Measurements from ENCODE around the gene NFIX.
A peak's percentile ranks its signal among the peaks of the same experiment; 100 is the strongest.

NFIX gene

DNA sequence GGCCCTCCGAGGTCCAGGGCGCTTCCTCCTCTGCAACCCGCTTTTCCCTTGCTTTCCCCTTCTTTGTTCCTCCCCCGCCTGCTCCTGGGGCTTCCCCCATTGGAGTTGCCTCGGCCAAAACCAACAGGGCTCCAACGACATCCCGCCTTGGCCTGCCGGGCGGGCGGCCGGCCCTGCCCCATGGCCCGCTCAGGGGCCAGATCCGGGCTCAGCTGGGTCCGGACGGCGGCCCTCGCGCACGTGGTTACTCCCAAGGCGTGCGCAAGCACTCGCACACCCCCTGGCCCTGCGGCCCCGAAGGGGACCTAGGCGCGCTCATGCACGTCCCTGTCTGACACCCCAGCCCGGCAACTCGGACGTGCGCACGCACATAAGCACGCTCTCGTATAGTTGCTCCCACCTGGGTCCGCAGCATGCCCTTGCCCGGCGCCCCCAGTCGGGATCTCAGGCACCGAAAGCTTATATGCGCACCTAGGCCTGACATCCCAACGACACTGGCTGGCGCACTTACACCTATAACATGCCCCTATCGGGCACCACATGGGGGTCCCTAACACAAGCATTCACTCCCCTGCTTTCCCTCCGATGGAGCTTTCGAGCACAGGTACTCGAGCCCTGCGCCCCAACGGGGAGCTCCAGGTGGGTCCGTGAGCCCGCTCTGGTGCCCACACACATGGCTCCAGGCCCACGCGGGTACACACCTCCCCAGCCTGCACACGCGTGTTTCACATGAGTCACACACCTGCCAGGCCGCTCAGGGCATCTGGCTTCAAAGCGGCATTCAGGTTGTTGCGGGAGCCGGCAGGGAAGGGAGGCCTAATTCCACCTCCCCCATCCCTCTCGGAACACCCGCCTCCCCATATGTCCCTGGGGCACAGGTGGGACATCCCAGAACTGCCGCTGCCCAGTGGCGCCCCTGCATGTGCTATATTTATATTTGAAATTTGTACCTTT is 15.0 kb downstream of the NFIX start:
- DNase-seq, result no peak

DNA sequence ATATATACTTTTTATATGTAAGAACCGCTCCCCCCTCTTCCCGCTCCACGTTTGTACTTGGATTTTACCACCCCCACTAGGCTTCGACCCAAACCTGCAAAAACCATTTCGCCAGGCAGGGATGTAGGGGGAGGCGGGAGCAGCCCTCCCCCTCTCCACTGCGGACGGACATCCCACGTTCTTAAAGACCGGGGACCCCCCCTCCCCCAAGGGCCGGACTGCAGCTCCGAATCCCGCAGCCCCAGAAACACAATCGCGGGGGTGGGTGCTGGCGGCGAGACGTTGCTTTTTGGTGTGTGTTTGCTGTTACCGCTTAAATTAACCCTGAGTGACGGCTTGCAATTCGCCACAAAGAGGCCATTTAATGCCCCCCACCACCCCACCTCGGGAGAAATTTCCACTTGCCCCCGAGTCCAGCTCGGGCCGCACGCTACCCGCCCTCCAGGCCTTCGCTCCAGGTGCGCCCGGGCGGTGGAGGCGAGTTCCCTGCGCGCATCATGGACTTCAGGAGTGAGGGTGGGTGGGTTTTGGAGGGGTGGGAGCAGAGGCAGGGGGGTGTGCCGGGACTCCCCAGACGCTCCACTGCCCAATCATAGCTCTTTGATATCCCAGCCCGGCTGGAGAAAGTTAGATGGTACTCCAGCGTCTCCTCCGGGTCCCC is 15.8 kb downstream of the NFIX start:
- DNase-seq, result no peak

DNA sequence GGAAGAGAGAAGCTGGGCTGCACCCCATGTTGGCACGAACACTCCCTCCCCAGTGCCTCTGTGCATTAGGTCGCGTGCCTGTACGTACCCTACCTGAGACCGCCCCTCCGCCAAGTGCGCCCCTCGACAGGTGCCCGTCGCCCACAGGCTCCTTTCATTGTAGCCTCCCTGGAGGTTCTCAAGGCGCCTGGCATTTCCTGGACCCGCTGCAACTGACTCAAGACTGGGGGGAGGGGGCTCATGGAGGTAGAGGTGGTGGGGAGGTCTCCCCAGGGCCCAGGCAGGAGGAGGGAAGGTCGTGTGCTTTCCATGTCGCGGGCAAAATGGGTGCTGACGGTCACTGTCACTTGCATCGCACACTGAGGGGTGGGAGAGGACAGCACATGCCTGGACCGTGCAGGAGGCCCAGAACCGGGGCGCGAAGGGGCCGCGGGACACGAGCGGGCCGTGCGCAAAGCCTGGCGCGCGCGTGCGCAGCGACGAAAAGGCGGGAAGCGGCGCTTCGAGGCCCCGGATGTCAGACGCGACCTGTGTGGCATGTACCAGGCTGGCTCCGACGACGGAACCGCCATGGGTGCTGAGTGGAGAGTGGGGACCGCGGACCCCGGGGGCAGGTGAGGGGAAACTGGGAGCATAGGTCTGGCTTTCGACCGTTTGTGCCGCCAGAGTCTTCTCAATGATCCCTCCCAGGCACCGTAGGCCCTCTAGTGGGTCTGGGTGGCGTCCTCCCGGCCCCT is 16.5 kb downstream of the NFIX start:
- DNase-seq, result no peak

- no peak for DNase-seq
Measured at GRCh38 chr19:13012390-13012689, 17.1 kb downstream of the NFIX start.

GRCh38 chr19:13012690-13013608 is 17.7 kb downstream of the NFIX start:
- DNase-seq, result no peak

DNA sequence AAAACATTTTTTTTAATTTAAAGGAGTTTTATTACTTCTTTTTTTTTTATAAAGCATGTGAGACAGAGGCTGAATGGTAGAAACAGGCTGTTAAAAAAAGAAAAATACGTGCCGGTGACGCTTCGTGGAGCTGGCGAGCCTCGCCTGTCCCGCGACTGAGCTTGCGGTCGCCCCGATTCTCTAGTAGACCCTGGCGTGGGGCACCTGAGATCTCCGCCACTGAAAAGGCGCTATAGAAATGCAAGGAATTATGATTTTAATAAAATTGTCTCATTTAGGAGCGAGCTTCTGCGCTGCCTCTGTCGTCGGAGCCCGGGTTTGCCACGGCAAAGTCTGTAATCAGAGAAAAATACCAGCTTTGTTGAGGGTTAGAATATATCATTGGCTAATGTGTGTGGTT is 18.4 kb downstream of the NFIX start:
- DNase-seq, result no peak

GRCh38 chr19:13014101-13014920 is 19.0 kb downstream of the NFIX start:
- no peak for DNase-seq

- no peak for DNase-seq
Measured at GRCh38 chr19:13014921-13015280, 19.6 kb downstream of the NFIX start.

DNA sequence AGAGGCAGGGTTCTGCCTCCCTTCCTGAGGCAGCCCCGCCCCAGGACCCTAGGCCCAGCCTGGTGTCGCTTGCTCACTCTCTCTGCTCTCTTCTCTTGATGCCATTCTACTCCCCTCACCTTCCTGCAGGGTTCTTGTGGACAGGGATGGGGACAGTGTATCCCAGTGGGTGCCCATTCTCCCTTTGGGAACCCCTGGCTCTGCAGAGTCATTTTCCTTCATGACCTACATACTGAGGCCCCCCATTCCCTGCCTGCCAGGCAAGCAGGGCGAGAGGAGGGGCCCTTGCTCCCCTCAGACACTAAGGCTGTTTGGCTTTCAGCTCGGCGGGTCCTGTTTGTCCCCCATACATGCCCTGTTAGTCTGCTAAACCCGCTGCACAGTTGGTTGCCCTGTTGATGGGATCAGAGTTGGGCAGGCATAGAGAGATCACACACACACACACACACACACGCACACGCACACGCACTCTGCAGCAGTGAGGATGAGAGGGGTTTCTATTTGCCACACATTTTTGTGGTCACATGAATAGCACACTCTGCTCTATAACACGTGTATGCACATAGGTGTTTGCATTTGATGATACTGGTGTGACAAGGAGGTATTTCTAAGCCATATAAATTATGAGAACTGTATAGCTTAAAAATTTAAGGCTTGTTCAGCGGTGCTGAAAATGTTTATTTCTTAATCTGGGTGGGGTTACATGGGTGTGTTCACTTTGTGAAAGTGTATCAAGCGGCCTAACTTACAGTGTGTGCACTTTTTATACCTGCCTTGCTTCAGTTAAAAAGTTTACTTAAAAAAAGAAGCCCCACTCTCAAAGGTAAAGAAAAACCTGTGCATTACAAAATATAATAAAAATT is 20.3 kb downstream of the NFIX start:
- DNase-seq, result no peak

DNA sequence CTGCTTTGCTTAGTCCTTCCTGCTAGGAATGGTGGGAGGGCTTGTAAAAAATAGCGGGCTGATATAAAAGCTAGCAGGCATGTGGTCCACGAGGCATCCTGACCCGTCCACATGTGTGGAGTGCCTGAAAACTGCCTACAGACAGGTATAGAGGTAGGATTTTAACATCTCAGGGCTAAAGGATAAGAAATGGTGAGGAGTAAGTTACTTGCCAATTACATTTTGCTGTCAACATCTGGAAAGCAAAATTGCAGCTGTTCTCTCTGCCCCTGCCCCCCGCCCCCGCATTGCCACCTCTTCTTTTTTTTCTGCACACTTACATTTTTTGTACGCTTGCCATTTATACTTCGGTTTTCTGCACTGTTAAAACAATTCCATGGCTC is 21.0 kb downstream of the NFIX start:
- no peak for DNase-seq

GRCh38 chr19:13016628-13017305 is 21.5 kb downstream of the NFIX start:
- DNase-seq, result no peak

DNA sequence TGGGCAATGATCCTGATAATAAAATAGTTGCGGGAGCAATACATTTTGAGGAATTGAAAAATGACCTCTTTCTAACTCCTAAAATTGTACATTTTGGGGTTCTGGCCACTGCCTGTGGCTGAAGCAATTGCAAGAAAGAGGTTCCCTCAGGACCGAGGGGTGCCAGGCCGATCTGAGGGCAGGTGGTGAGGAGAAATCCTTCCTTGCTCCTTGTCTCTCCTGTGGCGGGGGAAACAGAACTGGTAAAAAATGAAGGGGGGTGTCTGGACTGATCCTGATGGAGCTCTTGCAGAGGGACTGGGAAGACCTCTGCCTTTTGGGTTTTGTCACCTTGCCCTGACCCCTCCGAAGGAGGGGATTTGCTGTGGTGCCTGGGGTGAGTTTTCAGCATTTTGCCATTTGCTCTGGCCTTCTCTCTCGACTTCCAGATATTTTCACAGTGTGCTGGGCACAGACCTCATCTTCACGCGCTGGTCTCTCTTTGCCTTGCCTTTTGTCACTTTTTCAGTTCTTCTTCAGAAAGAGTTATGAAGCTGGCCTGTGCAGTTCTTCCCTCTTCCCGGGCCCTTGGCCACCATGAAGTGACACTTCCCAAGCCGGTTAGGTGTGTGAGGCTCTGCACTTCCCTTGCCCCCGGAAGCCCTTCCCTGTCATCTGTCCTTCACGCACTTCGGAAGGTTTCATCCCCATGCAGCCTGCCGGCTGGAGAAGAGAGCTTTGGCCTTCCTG is 22.2 kb downstream of the NFIX start:
- no peak for DNase-seq

GRCh38 chr19:13018035-13018914 is 23.0 kb downstream of the NFIX start:
- DNase-seq, result no peak

- DNase-seq, result no peak
Measured at GRCh38 chr19:13019332-13019731, 24.1 kb downstream of the NFIX start.

DNA sequence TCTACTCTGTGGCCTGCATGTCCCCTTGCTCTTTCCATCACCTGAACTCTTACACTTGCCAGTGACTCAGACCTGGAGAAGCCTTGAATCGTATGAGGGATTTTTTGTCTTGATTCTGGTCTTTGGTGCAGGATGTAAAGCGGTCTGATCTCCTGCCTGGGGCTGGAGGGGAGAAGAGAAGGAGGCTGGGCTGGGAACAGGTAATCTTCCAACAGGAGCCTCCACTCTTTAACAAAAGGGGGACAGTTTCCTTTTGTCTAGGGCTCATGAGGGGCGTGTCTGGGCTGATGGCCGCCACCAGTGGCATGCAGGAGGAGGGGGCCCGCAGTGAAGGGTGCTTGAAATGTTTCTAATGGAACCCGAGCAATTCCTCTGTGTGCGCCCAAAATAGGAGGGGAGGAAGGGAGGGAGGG is 24.7 kb downstream of the NFIX start:
- DNase-seq, result no peak

- DNase-seq, result no peak
Measured at GRCh38 chr19:13022111-13022858, 27.0 kb downstream of the NFIX start.

- DNase-seq, result peak; percentile 79
Measured at GRCh38 chr19:13022859-13023636, 27.8 kb downstream of the NFIX start.

Measured in NCI-H226 (cell line).